HCT116 (cell line): Measurements from ENCODE around the gene NAALAD2. TPM values are rescaled to one million over a fixed set of nuclear protein-coding genes. Genes with fewer than 3 reads are reported as not detected.

Source experiments
- ATAC-seq: fragments of 200-7000 bp; cut with Tn5 transposase; 2 replicates; pipeline ENCODE4 v1.9.1; 2020; ENCODE audit warnings: mild to moderate bottlenecking, moderate library complexity
- BruUV-seq: library from RNA; stranded (reverse); fragments of 400-500 nt; replicated peaks from 2 replicates; lab custom pipeline; 2021; lab: Mats Ljungman, UMichigan
- CTCF ChIA-PET: fragments of 300-600 bp; sonication (Branson Sonifier 250); formaldehyde crosslinking; loops from one replicate; lab custom pipeline; 2021; ENCODE audit warnings: antibody characterized with exemption; lab: Charles Lee
- POLR2A ChIA-PET: fragments of 300-600, 350-600 bp; sonication (Branson Sonifier 250); formaldehyde crosslinking; loops from one replicate; lab custom pipeline; 2021; ENCODE audit warnings: antibody characterized with exemption; lab: Charles Lee
- RAD21 ChIA-PET, 2 experiments: fragments of 300-600 bp; sonication (Branson Sonifier 250); formaldehyde crosslinking; loops; one replicate each; lab custom pipeline; 2023; ENCODE audit warnings: low total read pairs in 2 of 2; ENCODE audit not compliant: uncharacterized antibody in 2 of 2, unreplicated experiment in 2 of 2, low non-redundant PET in 1 of 2; lab: Charles Lee
- DNase-seq: peaks from one replicate; pipeline ENCODE4 v3.0.0-alpha.2; 2010; ENCODE audit warnings: low read depth, low spot score
- H2AFZ ChIP-seq: fragments of 200-600 bp; shearing (Covaris generic), sonication (generic); 2 replicates; pipeline ENCODE4 v1.6.1; 2017; ENCODE audit warnings: low read depth, mixed run types, mixed read lengths, antibody characterized with exemption, low read length; ENCODE audit not compliant: poor library complexity, severe bottlenecking
- H3K27ac ChIP-seq: 2 replicates; pipeline ENCODE4 v1.5.1; 2012; ENCODE audit warnings: low read depth, low read length
- H3K27me3 ChIP-seq: fragments of 200-600 bp; sonication (generic); 2 replicates; pipeline ENCODE4 v1.6.1; 2016; ENCODE audit warnings: mixed run types, low read length, mixed read lengths; ENCODE audit not compliant: insufficient read depth
- H3K36me3 ChIP-seq, 2 experiments: fragments of 200-500 bp in 1 of 2; fragments of 200-600 bp in 1 of 2; sonication (Bioruptor generic) in 1 of 2; sonication (generic) in 1 of 2; 2 replicates each; pipeline versions ENCODE4 v1.5.1 to v1.6.1; 2014 to 2016; ENCODE audit warnings: low read length in 2 of 2, inconsistent platforms in 1 of 2, mixed read lengths in 1 of 2, mixed run types in 1 of 2; ENCODE audit not compliant: insufficient read depth in 2 of 2, control insufficient read depth in 1 of 2
- H3K4me1 ChIP-seq, 2 experiments: fragments of 200-600 bp in 1 of 2; sonication (generic) in 1 of 2; 2 replicates each; pipeline versions ENCODE4 v1.5.1 to v1.6.1; 2012 to 2017; ENCODE audit warnings: low read length in 2 of 2, inconsistent platforms in 1 of 2, mild to moderate bottlenecking in 1 of 2, mixed read lengths in 1 of 2, mixed run types in 1 of 2, moderate library complexity in 1 of 2; ENCODE audit not compliant: insufficient read depth in 2 of 2, control insufficient read depth in 1 of 2
- H3K4me2 ChIP-seq: fragments of 200-600 bp; sonication (generic); 2 replicates; pipeline ENCODE4 v1.6.1; 2017; ENCODE audit warnings: mixed run types, low read length, mixed read lengths
- H3K4me3 ChIP-seq, 2 experiments: fragments of 200-600 bp in 1 of 2; sonication (generic) in 1 of 2; replicated peaks in 1 of 2; 2 replicates each; pipeline ENCODE4 v1.5.1; 2011 to 2016; ENCODE audit warnings: low read length in 2 of 2, control low read depth in 1 of 2, low read depth in 1 of 2, mild to moderate bottlenecking in 1 of 2, mixed read lengths in 1 of 2, mixed run types in 1 of 2
- H3K79me2 ChIP-seq: fragments of 200-600 bp; sonication (generic); 2 replicates; pipeline ENCODE4 v1.6.1; 2017; ENCODE audit warnings: mild to moderate bottlenecking, mixed run types, low read length, moderate library complexity, mixed read lengths; ENCODE audit not compliant: insufficient read depth
- H3K9ac ChIP-seq: fragments of 200-600 bp; sonication (generic); 2 replicates; pipeline ENCODE4 v1.6.1; 2016; ENCODE audit warnings: low read length, mixed read lengths
- H3K9me2 ChIP-seq: fragments of 200-600 bp; sonication (generic), shearing (Covaris generic); 2 replicates; pipeline ENCODE4 v1.6.1; 2017; ENCODE audit warnings: mixed run types, mild to moderate bottlenecking, moderate library complexity; ENCODE audit not compliant: insufficient read depth
- H3K9me3 ChIP-seq, 2 experiments: fragments of 200-500 bp in 1 of 2; fragments of 200-600 bp in 1 of 2; sonication (Bioruptor generic) in 1 of 2; sonication (generic) in 1 of 2; 2 replicates each; pipeline ENCODE4 v1.6.1; 2014 to 2017; ENCODE audit warnings: low read length in 2 of 2, mixed read lengths in 2 of 2, inconsistent platforms in 1 of 2, low read depth in 1 of 2, mild to moderate bottlenecking in 1 of 2, mixed run types in 1 of 2, moderate library complexity in 1 of 2; ENCODE audit not compliant: control insufficient read depth in 1 of 2, insufficient read depth in 1 of 2
- H4K20me1 ChIP-seq: fragments of 200-600 bp; sonication (generic), shearing (Covaris generic); 2 replicates; pipeline ENCODE4 v1.6.1; 2017; ENCODE audit warnings: mixed run types, mild to moderate bottlenecking, moderate library complexity; ENCODE audit not compliant: insufficient read depth
- CBX3 ChIP-seq: IDR thresholded peaks from 2 replicates; pipeline ENCODE4 v1.6.1; 2012; ENCODE audit warnings: low read depth
- CTCF ChIP-seq, 3 experiments: fragments of 200-600 bp in 1 of 3; sonication (generic) in 1 of 3; IDR thresholded peaks in 2 of 3; conservative IDR thresholded peaks in 1 of 3; 2 replicates each; pipeline ENCODE4 v1.5.1; 2012 to 2017; ENCODE audit warnings: low read depth in 2 of 3, low read length in 2 of 3, antibody characterized with exemption in 1 of 3, borderline replicate concordance in 1 of 3, control low read depth in 1 of 3, mild to moderate bottlenecking in 1 of 3, mixed read lengths in 1 of 3, mixed run types in 1 of 3, moderate library complexity in 1 of 3; ENCODE audit not compliant: insufficient read depth in 1 of 3
- EGR1 ChIP-seq: IDR thresholded peaks from 2 replicates; pipeline ENCODE4 v1.6.1; 2012; ENCODE audit warnings: low read depth
- ELF1 ChIP-seq: IDR thresholded peaks from 2 replicates; pipeline ENCODE4 v1.6.1; 2012; ENCODE audit warnings: low read depth, borderline replicate concordance
- EZH2 ChIP-seq: fragments of 200-600 bp; sonication (generic); IDR thresholded peaks from 2 replicates; pipeline ENCODE4 v1.6.1; 2017; ENCODE audit warnings: antibody characterized with exemption, mixed run types
- EZH2phosphoT487 ChIP-seq: fragments of 200-600 bp; IDR thresholded peaks from 2 replicates; pipeline ENCODE4 v1.6.1; 2018; ENCODE audit warnings: antibody characterized with exemption, borderline replicate concordance
- FOSL1 ChIP-seq: IDR thresholded peaks from 2 replicates; pipeline ENCODE4 v1.6.1; 2012; ENCODE audit warnings: low read depth
- JUND ChIP-seq: IDR thresholded peaks from 2 replicates; pipeline ENCODE4 v1.6.1; 2012
- MAX ChIP-seq: IDR thresholded peaks from 2 replicates; pipeline ENCODE4 v1.6.1; 2012
- POLR2A ChIP-seq: IDR thresholded peaks from 2 replicates; pipeline ENCODE4 v1.7.0; 2011; ENCODE audit warnings: borderline replicate concordance; ENCODE audit not compliant: insufficient read depth, insufficient read length; ENCODE audit errors: extremely low read depth
- RAD21 ChIP-seq: IDR thresholded peaks from 2 replicates; pipeline ENCODE4 v1.6.1; 2012; ENCODE audit warnings: low read depth, mild to moderate bottlenecking
- REST ChIP-seq: IDR thresholded peaks from 2 replicates; pipeline ENCODE4 v1.6.1; 2012; ENCODE audit warnings: low read depth
- SIN3A ChIP-seq: IDR thresholded peaks from 2 replicates; pipeline ENCODE4 v1.6.1; 2012; ENCODE audit warnings: low read depth
- SRF ChIP-seq: IDR thresholded peaks from 2 replicates; pipeline ENCODE4 v1.6.1; 2012; ENCODE audit warnings: low read depth
- TCF7L2 ChIP-seq: IDR thresholded peaks from 2 replicates; pipeline ENCODE4 v1.7.0; 2011; ENCODE audit warnings: borderline replicate concordance, inconsistent platforms; ENCODE audit not compliant: insufficient read depth, insufficient read length; ENCODE audit errors: extremely low read depth
- YY1 ChIP-seq: IDR thresholded peaks from 2 replicates; pipeline ENCODE4 v1.6.1; 2011; ENCODE audit warnings: low read length, low read depth, moderate library complexity, mild to moderate bottlenecking; ENCODE audit not compliant: insufficient replicate concordance; ENCODE audit errors: extremely low read depth
- ZBTB33 ChIP-seq: IDR thresholded peaks from 2 replicates; pipeline ENCODE4 v1.6.1; 2011; ENCODE audit warnings: mild to moderate bottlenecking, low read length, moderate library complexity; ENCODE audit not compliant: insufficient replicate concordance; ENCODE audit errors: extremely low read depth
- ZFX ChIP-seq: fragments of 450-650 bp; IDR thresholded peaks from 2 replicates; pipeline ENCODE4 v1.6.1; 2017
- ZNF274 ChIP-seq: fragments of 200-500 bp; sonication (Bioruptor generic); IDR thresholded peaks from 2 replicates; pipeline ENCODE4 v1.6.1; 2014; ENCODE audit warnings: mild to moderate bottlenecking, low read depth, low read length, inconsistent platforms
- intact Hi-C: fragments of 100-400 bp; cut with micrococcal nuclease; formaldehyde crosslinking; loops from 2 replicates; pipeline ENCODE4 v1.10.0; 2022
- total RNA-seq: library from RNA; stranded (reverse); gene quantifications from one replicate; pipeline ENCODE4 v1.2.1, GENCODE V29; 2021; ENCODE audit not compliant: unreplicated experiment

The NAALAD2 gene
- total RNA-seq, 1 experiment from 2014 or later: not detected

GRCh38 chr11:90124946-90125345 lies 9.5 kb upstream of the NAALAD2 start:
- intact Hi-C loops: no loop called here
- Histone ChIP-seq H3K27ac (no peak overlapping the region), H3K79me2 (no peaks in the 10 kb centered on the region), H3K36me3 (no peaks in the 10 kb centered on the region), H3K4me2 (no peak overlapping the region), H3K4me1 (no peaks in the 10 kb centered on the region), H3K9me2 (no peaks in the 10 kb centered on the region), H3K9me3 (no peaks in the 10 kb centered on the region), H3K9ac (no peak overlapping the region), H3K4me3 (no peak overlapping the region)
- ATAC-seq: no peak
- RAD21 ChIA-PET: no interaction called here
- TF ChIP-seq CTCF (IDR thresholded peaks at IDR 0.05 in 2 of 3, conservative IDR thresholded peaks at IDR 0.05 in 1 of 3; ENCODE audit: borderline replicate concordance in 1 of 3, insufficient read depth in 1 of 3, low read depth in 2 of 3, low read length in 2 of 3) (no peak), RAD21 (no peak), TCF7L2 (no peak), SIN3A (no peak), EZH2phosphoT487 (no peak), YY1 (no peak), FOSL1 (no peak), REST (no peak), ZBTB33 (no peak), MAX (no peak), CBX3 (no peak), JUND (no peak), SRF (no peak), POLR2A (no peak), ZFX (no peak), ZNF274 (no peak), ELF1 (no peak), EZH2 (no peak), EGR1 (no peak)
- TF ChIP-seq, all 23 proteins: peak for 0
- peaks cover 29% of the 10 kb centered on the region for H3K27me3 ChIP-seq
- no peak overlapping the region for H2AFZ ChIP-seq
- ChIA-PET CTCF (no interaction called here), POLR2A (no interaction called here)
- no TSS peak for BruUV-seq
- no peak for DNase-seq
- H4K20me1 ChIP-seq: no peaks in the 10 kb centered on the region
